OCI-LY3 (cell line): Measurements from ENCODE around the gene NPSR1.

Experiments
- H2AFZ ChIP-seq: fragments of 200-600, 300-600 bp; shearing (Covaris generic); 2 replicates; pipeline ENCODE4 v1.6.0; 2014; ENCODE audit warnings: antibody characterized with exemption, low read depth, low read length
- H3K27ac ChIP-seq: fragments of 200-600, 300-600 bp; sonication (generic); 2 replicates; pipeline ENCODE4 v1.5.1; 2014; ENCODE audit warnings: mild to moderate bottlenecking, low read length, moderate library complexity, mixed read lengths
- H3K27me3 ChIP-seq: fragments of 200-600, 300-600 bp; sonication (generic); 2 replicates; pipeline ENCODE4 v1.6.1; 2014; ENCODE audit warnings: low read depth, low read length, mixed read lengths
- H3K36me3 ChIP-seq: fragments of 200-600, 300-600 bp; sonication (generic); replicated peaks from 2 replicates; pipeline ENCODE3; 2014; ENCODE audit warnings: low read depth, low read length, mixed read lengths
- H3K4me1 ChIP-seq: fragments of 300-600, 200-600 bp; sonication (generic); 2 replicates; pipeline ENCODE4 v1.6.1; 2014; ENCODE audit warnings: low read length, mixed read lengths
- H3K4me2 ChIP-seq: fragments of 200-600, 300-600 bp; sonication (generic); 2 replicates; pipeline ENCODE4 v1.6.1; 2014; ENCODE audit warnings: low read length, mixed read lengths
- H3K4me3 ChIP-seq: fragments of 300-600, 200-600 bp; sonication (generic); 2 replicates; pipeline ENCODE4 v1.5.1; 2014; ENCODE audit warnings: antibody characterized with exemption, mild to moderate bottlenecking, low read length, moderate library complexity
- H3K79me2 ChIP-seq: fragments of 300-600, 200-600 bp; shearing (Covaris generic); 2 replicates; pipeline ENCODE4 v1.6.1; 2014; ENCODE audit warnings: mild to moderate bottlenecking, low read length, mixed read lengths
- H3K9ac ChIP-seq: fragments of 300-600, 200-600 bp; shearing (Covaris generic); 2 replicates; pipeline ENCODE4 v1.6.0; 2014; ENCODE audit warnings: mild to moderate bottlenecking, low read length, moderate library complexity
- H3K9me3 ChIP-seq: fragments of 200-600, 300-600 bp; shearing (Covaris generic); 2 replicates; pipeline ENCODE4 v1.6.1; 2014; ENCODE audit warnings: low read length, mixed read lengths; ENCODE audit not compliant: insufficient read depth
- H4K20me1 ChIP-seq: fragments of 200-600, 300-600 bp; sonication (generic); 2 replicates; pipeline ENCODE4 v1.6.1; 2016; ENCODE audit warnings: low read length, mixed read lengths; ENCODE audit not compliant: insufficient read depth
- EZH2phosphoT487 ChIP-seq: fragments of 200-600 bp; shearing (Covaris generic); IDR thresholded peaks from 2 replicates; pipeline ENCODE4 v1.6.1; 2018; ENCODE audit warnings: antibody characterized with exemption, mixed run types, low read depth
- TF ChIP-seq, protein P1 (sequence below): fragments of 200-600, 300-600 bp; sonication (generic); IDR thresholded peaks from 2 replicates; pipeline ENCODE4 v1.5.1; 2014; ENCODE audit warnings: antibody characterized with exemption, low read length, low read depth

The NPSR1 gene, protein sequence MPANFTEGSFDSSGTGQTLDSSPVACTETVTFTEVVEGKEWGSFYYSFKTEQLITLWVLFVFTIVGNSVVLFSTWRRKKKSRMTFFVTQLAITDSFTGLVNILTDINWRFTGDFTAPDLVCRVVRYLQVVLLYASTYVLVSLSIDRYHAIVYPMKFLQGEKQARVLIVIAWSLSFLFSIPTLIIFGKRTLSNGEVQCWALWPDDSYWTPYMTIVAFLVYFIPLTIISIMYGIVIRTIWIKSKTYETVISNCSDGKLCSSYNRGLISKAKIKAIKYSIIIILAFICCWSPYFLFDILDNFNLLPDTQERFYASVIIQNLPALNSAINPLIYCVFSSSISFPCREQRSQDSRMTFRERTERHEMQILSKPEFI

GRCh38 chr7:34657632-34658268 lies at the start of gene NPSR1:
NPSR1 (plus strand) TSS chr7:34658218; CDS start chr7:34658413, 195 bp downstream.
- H3K4me2 ChIP-seq, result no peak within 1 kb of the TSS
- H3K79me2 ChIP-seq, result no peaks in the 10 kb centered on the region
- H3K27me3 ChIP-seq, result peaks cover 11% of the 10 kb centered on the region; the same call in 1 of the 2 replicates
- TF ChIP-seq, protein P1, sequence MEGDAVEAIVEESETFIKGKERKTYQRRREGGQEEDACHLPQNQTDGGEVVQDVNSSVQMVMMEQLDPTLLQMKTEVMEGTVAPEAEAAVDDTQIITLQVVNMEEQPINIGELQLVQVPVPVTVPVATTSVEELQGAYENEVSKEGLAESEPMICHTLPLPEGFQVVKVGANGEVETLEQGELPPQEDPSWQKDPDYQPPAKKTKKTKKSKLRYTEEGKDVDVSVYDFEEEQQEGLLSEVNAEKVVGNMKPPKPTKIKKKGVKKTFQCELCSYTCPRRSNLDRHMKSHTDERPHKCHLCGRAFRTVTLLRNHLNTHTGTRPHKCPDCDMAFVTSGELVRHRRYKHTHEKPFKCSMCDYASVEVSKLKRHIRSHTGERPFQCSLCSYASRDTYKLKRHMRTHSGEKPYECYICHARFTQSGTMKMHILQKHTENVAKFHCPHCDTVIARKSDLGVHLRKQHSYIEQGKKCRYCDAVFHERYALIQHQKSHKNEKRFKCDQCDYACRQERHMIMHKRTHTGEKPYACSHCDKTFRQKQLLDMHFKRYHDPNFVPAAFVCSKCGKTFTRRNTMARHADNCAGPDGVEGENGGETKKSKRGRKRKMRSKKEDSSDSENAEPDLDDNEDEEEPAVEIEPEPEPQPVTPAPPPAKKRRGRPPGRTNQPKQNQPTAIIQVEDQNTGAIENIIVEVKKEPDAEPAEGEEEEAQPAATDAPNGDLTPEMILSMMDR, result no peak
- no peak for TF ChIP-seq EZH2phosphoT487
- no peak within 1 kb of the TSS for H2AFZ ChIP-seq
- no peak within 1 kb of the TSS for H3K9ac ChIP-seq
- H3K9me3 ChIP-seq, result no peaks in the 10 kb centered on the region
- H3K36me3 ChIP-seq, result no peaks in the 10 kb centered on the region
- no peak within 1 kb of the TSS for H3K27ac ChIP-seq
- no peak within 1 kb of the TSS for H3K4me3 ChIP-seq
- H3K4me1 ChIP-seq, result no peaks in the 10 kb centered on the region
- no peaks in the 10 kb centered on the region for H4K20me1 ChIP-seq

GRCh38 chr7:34612661-34613060 lies 45.4 kb upstream of the NPSR1 start:
- Histone ChIP-seq H3K36me3 (no peaks in the 10 kb centered on the region), H3K79me2 (no peaks in the 10 kb centered on the region), H3K27ac (no peak overlapping the region), H3K4me3 (no peak overlapping the region), H3K27me3 (no peaks in the 10 kb centered on the region), H4K20me1 (no peaks in the 10 kb centered on the region), H2AFZ (no peak overlapping the region), H3K9ac (no peak overlapping the region), H3K9me3 (no peaks in the 10 kb centered on the region), H3K4me2 (no peak overlapping the region), H3K4me1 (no peaks in the 10 kb centered on the region)
- TF ChIP-seq, protein P1, result no peak
- TF ChIP-seq EZH2phosphoT487, result no peak

DNA sequence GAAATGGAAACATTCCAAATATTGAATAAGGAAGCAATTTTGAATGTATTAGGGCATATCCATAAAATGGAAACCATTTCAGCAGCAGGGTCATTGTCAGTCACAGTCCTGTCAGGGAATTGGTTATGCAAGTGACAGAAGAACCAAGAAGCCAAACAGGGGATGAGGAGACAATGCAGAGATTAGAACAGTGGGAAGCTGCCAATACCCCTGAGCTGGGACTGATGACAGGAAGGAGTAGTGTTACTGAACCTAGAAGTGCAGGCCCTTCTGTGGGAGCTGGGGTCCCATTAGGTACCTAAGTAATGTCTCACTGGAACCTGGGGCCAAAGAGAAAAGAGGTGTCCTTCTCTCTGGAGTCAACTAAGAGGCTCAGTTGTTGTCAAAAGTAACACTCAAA lies 37.6 kb upstream of the NPSR1 start:
- H2AFZ ChIP-seq, result no peak overlapping the region
- no peaks in the 10 kb centered on the region for H3K9me3 ChIP-seq
- H3K79me2 ChIP-seq, result no peaks in the 10 kb centered on the region

GRCh38 chr7:34622182-34622581 lies 35.8 kb upstream of the NPSR1 start:
- Histone ChIP-seq H3K4me2 (no peak overlapping the region), H3K36me3 (no peaks in the 10 kb centered on the region), H3K27me3 (no peaks in the 10 kb centered on the region), H3K79me2 (no peaks in the 10 kb centered on the region), H3K27ac (no peak overlapping the region), H4K20me1 (no peaks in the 10 kb centered on the region), H3K4me3 (no peak overlapping the region), H3K9ac (no peak overlapping the region), H3K4me1 (no peaks in the 10 kb centered on the region), H3K9me3 (no peaks in the 10 kb centered on the region), H2AFZ (no peak overlapping the region)
- TF ChIP-seq EZH2phosphoT487, result no peak
- TF ChIP-seq, protein P1, result no peak

More for the DNA sequence above, 37.6 kb upstream of the NPSR1 start:
- Histone ChIP-seq H3K27ac (no peak overlapping the region), H3K4me1 (no peaks in the 10 kb centered on the region), H3K4me3 (no peak overlapping the region), H3K27me3 (no peaks in the 10 kb centered on the region), H3K4me2 (no peak overlapping the region), H4K20me1 (no peaks in the 10 kb centered on the region), H3K9ac (no peak overlapping the region), H3K36me3 (no peaks in the 10 kb centered on the region)
- TF ChIP-seq, protein P1, result no peak
- TF ChIP-seq EZH2phosphoT487, result no peak
